ENCODE results near the gene STT3A.
"Not testable (repeated sequence)": the region's sequence is repeated elsewhere in the genome, so short reads cannot be mapped to it uniquely, and the experiment has no call there.

Gene STT3A

GRCh38 chr11:125570952-125571351, 21.7 kb upstream of the STT3A start:
- no peak for TF ChIP-seq CTCF (IDR thresholded peaks at IDR 0.05; ENCODE audit: low read depth, low read length, missing control alignments)
- H3K4me3 ChIP-seq (ENCODE audit: low read depth, low read length): peak overlapping the region; percentile 97
- no peak for DNase-seq (ENCODE audit: low read depth)

- no peak for DNase-seq (ENCODE audit: low read depth)
- no peak for TF ChIP-seq CTCF (IDR thresholded peaks at IDR 0.05; ENCODE audit: low read depth, low read length, missing control alignments)
- H3K4me3 ChIP-seq (ENCODE audit: low read depth, low read length): no peak overlapping the region
These were observed 19.7 kb upstream of the STT3A start for GRCh38 chr11:125572916-125573315.

- not testable (repeated sequence) for DNase-seq (ENCODE audit: low read depth); H3K4me3 ChIP-seq (ENCODE audit: low read depth, low read length)
These were observed 15.5 kb upstream of the STT3A start for GRCh38 chr11:125577181-125577580.

- H3K4me3 ChIP-seq (ENCODE audit: low read depth, low read length): no peak overlapping the region
- TF ChIP-seq CTCF (IDR thresholded peaks at IDR 0.05; ENCODE audit: low read depth, low read length, missing control alignments): no peak
- DNase-seq (ENCODE audit: low read depth): no peak
These were observed 13.9 kb upstream of the STT3A start for GRCh38 chr11:125578783-125579182.

- no peak for DNase-seq (ENCODE audit: low read depth)
- H3K4me3 ChIP-seq (ENCODE audit: low read depth, low read length): no peak overlapping the region
- TF ChIP-seq CTCF (IDR thresholded peaks at IDR 0.05; ENCODE audit: low read depth, low read length, missing control alignments): no peak
These were observed 12.8 kb upstream of the STT3A start for GRCh38 chr11:125579811-125580210.

GRCh38 chr11:125583496-125583895, 9.2 kb upstream of the STT3A start:
- no peak overlapping the region for H3K4me3 ChIP-seq (ENCODE audit: low read depth, low read length)
- no peak for TF ChIP-seq CTCF (IDR thresholded peaks at IDR 0.05; ENCODE audit: low read depth, low read length, missing control alignments)
- DNase-seq (ENCODE audit: low read depth): no peak

GRCh38 chr11:125585487-125585886, 7.2 kb upstream of the STT3A start:
- TF ChIP-seq CTCF (IDR thresholded peaks at IDR 0.05; ENCODE audit: low read depth, low read length, missing control alignments): no peak
- no peak overlapping the region for H3K4me3 ChIP-seq (ENCODE audit: low read depth, low read length)
- DNase-seq (ENCODE audit: low read depth): no peak

GRCh38 chr11:125586623-125587022, 6.0 kb upstream of the STT3A start:
- no peak for TF ChIP-seq CTCF (IDR thresholded peaks at IDR 0.05; ENCODE audit: low read depth, low read length, missing control alignments)
- H3K4me3 ChIP-seq (ENCODE audit: low read depth, low read length): no peak overlapping the region
- no peak for DNase-seq (ENCODE audit: low read depth)
